ENCODE results near the gene TRIM46. TPM values are rescaled to one million over a fixed set of nuclear protein-coding genes. Genes with fewer than 3 reads are reported as not detected.

TRIM46 gene
- total and polyA plus RNA-seq, 9 of the 15 experiments (the other 6 are each of a cell fraction or from before 2014, with no cell fraction given): 0.05 to 0.60 (median 0.16) TPM; not detected in 3

- no peak for TF ChIP-seq CBX8 (IDR thresholded peaks at IDR 0.05; ENCODE audit: borderline replicate concordance, extremely low read depth, low read depth, low read length, poor library complexity, severe bottlenecking)
- TF ChIP-seq HLTF (IDR thresholded peaks at IDR 0.05): no peak
- TF ChIP-seq ZFP30 (CRISPR knock-in tag; IDR thresholded peaks at IDR 0.05; ENCODE audit: borderline replicate concordance): no peak
- no peak for TF ChIP-seq FOXP4 (CRISPR knock-in tag; IDR thresholded peaks at IDR 0.05; ENCODE audit: borderline replicate concordance)
- TF ChIP-seq ZKSCAN1 (IDR thresholded peaks at IDR 0.05; ENCODE audit: low read depth, low read length): peak; percentile 51; the same call in 1 of the 2 replicates
- no peak for TF ChIP-seq ZC3H8 (IDR thresholded peaks at IDR 0.05)
- no peak for TF ChIP-seq SIRT6 (IDR thresholded peaks at IDR 0.05; ENCODE audit: low read depth, low read length)
- TF ChIP-seq HMBOX1 (IDR thresholded peaks at IDR 0.05): no peak
- TF ChIP-seq HNRNPUL1 (IDR thresholded peaks at IDR 0.05; ENCODE audit: low read length): no peak
- TF ChIP-seq DIDO1 (tag; IDR thresholded peaks at IDR 0.05; ENCODE audit: low read depth): 0 out of 2 replicates have a peak, but pooled peaks have one; percentile 70
- no peak for TF ChIP-seq CBX5 (IDR thresholded peaks at IDR 0.05; ENCODE audit: borderline replicate concordance, low read depth)
- no peak for TF ChIP-seq ZNF785 (CRISPR knock-in tag; IDR thresholded peaks at IDR 0.05)
- TF ChIP-seq RBFOX2 (IDR thresholded peaks at IDR 0.05; ENCODE audit: low read depth, low read length): peak; percentile 89
- no peak for TF ChIP-seq PHF21A (IDR thresholded peaks at IDR 0.05; ENCODE audit: borderline replicate concordance, low read depth)
- no peak for TF ChIP-seq HOXB6 (CRISPR knock-in tag; IDR thresholded peaks at IDR 0.05; ENCODE audit: borderline replicate concordance)
- no peak for TF ChIP-seq U2AF2 (optimal IDR thresholded peaks at IDR 0.05; ENCODE audit: low read depth, low read length)
- no peak for TF ChIP-seq ZNF12 (CRISPR knock-in tag; IDR thresholded peaks at IDR 0.05)
- TF ChIP-seq ZNF699 (CRISPR knock-in tag; IDR thresholded peaks at IDR 0.05; ENCODE audit: insufficient replicate concordance): no peak
- peak; percentile 74 for TF ChIP-seq TFAP4 (CRISPR knock-in tag; IDR thresholded peaks at IDR 0.05; ENCODE audit: borderline replicate concordance)
- peak; percentile 76 for TF ChIP-seq LCOR (CRISPR knock-in tag; IDR thresholded peaks at IDR 0.05)
- no peak for TF ChIP-seq RBM39 (optimal IDR thresholded peaks at IDR 0.05; ENCODE audit: low read depth, low read length)
- TF ChIP-seq MTF1 (CRISPR knock-in tag; IDR thresholded peaks at IDR 0.05; ENCODE audit: borderline replicate concordance): no peak
- TF ChIP-seq KDM4B (IDR thresholded peaks at IDR 0.05; ENCODE audit: borderline replicate concordance in 2 of 2, low read depth in 1 of 2): no peak
- no peak for TF ChIP-seq HNRNPH1 (optimal IDR thresholded peaks at IDR 0.05; ENCODE audit: low read depth, low read length)
- no peak for TF ChIP-seq HEY1 (CRISPR knock-in tag; IDR thresholded peaks at IDR 0.05; ENCODE audit: borderline replicate concordance)
- no peak for TF ChIP-seq PRPF4 (IDR thresholded peaks at IDR 0.05; ENCODE audit: insufficient read depth, low read depth, low read length, poor library complexity, severe bottlenecking)
These were observed 744 bp upstream of the TRIM46 start, which contains the start of gene KRTCAP2 (continued) for GRCh38 chr1:155172732-155173477.
